ENCODE data around the gene TBCK. TPM values are rescaled to one million over a fixed set of nuclear protein-coding genes. Genes with fewer than 3 reads are reported as not detected.

The TBCK gene
- polyA plus RNA-seq, 1 donor (not counting 4 experiments of a cell fraction or from before 2014, with no cell fraction given) = 19.3 TPM

DNA sequence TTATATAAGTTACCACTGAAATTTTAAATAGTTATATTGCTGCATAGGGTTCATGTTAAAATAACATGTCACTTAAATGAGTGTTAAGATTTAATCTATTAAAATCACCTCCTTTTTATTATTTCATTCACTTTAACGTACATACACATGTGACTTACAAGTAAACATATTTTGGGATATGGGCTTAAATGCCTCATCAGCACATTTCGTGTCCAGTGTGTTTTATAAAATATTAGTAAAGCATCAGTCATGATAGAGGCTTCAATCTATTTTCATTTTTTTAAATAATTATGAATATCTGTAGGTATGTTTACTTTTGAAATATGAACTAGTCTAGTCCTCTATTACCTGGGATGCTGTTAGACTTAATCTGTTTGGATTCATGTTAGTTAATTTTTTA, 277.1 kb downstream of the TBCK start:
- Histone ChIP-seq H3K9ac (ENCODE audit: control insufficient read depth, extremely low read depth, insufficient read depth, low read length) (no peak overlapping the region), H3K9me3 (ENCODE audit: control insufficient read depth, low read depth, low read length) (no peaks in the 10 kb centered on the region), H3K79me2 (ENCODE audit: control insufficient read depth, insufficient read depth, low read length) (no peaks in the 10 kb centered on the region), H2AFZ (ENCODE audit: control insufficient read depth, low read length) (no peak overlapping the region), H4K20me1 (ENCODE audit: control insufficient read depth, extremely low read depth, insufficient read depth, low read length) (no peaks in the 10 kb centered on the region), H3K27ac (ENCODE audit: control insufficient read depth, insufficient read depth, low read length) (no peak overlapping the region), H3K36me3 (ENCODE audit: control insufficient read depth in 2 of 2, extremely low read depth in 1 of 2, insufficient read depth in 2 of 2, low read length in 2 of 2) (no peaks in the 10 kb centered on the region), H3K4me3 (ENCODE audit: control insufficient read depth in 2 of 3, extremely low read depth in 1 of 3, insufficient read depth in 2 of 3, low read depth in 1 of 3, low read length in 3 of 3) (no peak overlapping the region), H3K4me1 (ENCODE audit: control insufficient read depth, extremely low read depth, insufficient read depth, low read length) (peaks cover 4% of the 10 kb centered on the region), H3K4me2 (ENCODE audit: control insufficient read depth, extremely low read depth, insufficient read depth, low read depth, low read length) (no peak overlapping the region), H3K27me3 (ENCODE audit: control insufficient read depth, extremely low read depth, insufficient read depth, low read length) (no peaks in the 10 kb centered on the region), H3K9me1 (ENCODE audit: control insufficient read depth, extremely low read depth, insufficient read depth, low read length) (no peaks in the 10 kb centered on the region)
- DNase-seq (ENCODE audit: low read depth, low spot score) = no peak
- dilution Hi-C loops (cut with MboI; ENCODE audit: extremely low pct_ligation_motif_present, low sequenced_read_pairs) = no loop called here
- FAIRE-seq = no peak
- TF ChIP-seq EZH2 (IDR thresholded peaks at IDR 0.05; ENCODE audit: low read length) (no peak), CTCF (optimal IDR thresholded peaks at IDR 0.05 in 1 of 3, IDR thresholded peaks at IDR 0.05 in 1 of 3, conservative IDR thresholded peaks at IDR 0.05 in 1 of 3; ENCODE audit: extremely low read depth in 1 of 3, insufficient read depth in 2 of 3, low read length in 3 of 3) (no peak)

GRCh38 chr4:106038012-106038411, 278.0 kb downstream of the TBCK start:
- Histone ChIP-seq H3K9me3 (ENCODE audit: control insufficient read depth, low read depth, low read length) (no peaks in the 10 kb centered on the region), H4K20me1 (ENCODE audit: control insufficient read depth, extremely low read depth, insufficient read depth, low read length) (no peaks in the 10 kb centered on the region), H3K27ac (ENCODE audit: control insufficient read depth, insufficient read depth, low read length) (no peak overlapping the region), H3K79me2 (ENCODE audit: control insufficient read depth, insufficient read depth, low read length) (no peaks in the 10 kb centered on the region), H3K36me3 (ENCODE audit: control insufficient read depth in 2 of 2, extremely low read depth in 1 of 2, insufficient read depth in 2 of 2, low read length in 2 of 2) (no peaks in the 10 kb centered on the region), H3K27me3 (ENCODE audit: control insufficient read depth, extremely low read depth, insufficient read depth, low read length) (no peaks in the 10 kb centered on the region), H3K4me3 (ENCODE audit: control insufficient read depth in 2 of 3, extremely low read depth in 1 of 3, insufficient read depth in 2 of 3, low read depth in 1 of 3, low read length in 3 of 3) (no peak overlapping the region), H2AFZ (ENCODE audit: control insufficient read depth, low read length) (no peak overlapping the region), H3K9me1 (ENCODE audit: control insufficient read depth, extremely low read depth, insufficient read depth, low read length) (no peaks in the 10 kb centered on the region), H3K9ac (ENCODE audit: control insufficient read depth, extremely low read depth, insufficient read depth, low read length) (no peak overlapping the region), H3K4me1 (ENCODE audit: control insufficient read depth, extremely low read depth, insufficient read depth, low read length) (peaks cover 10% of the 10 kb centered on the region), H3K4me2 (ENCODE audit: control insufficient read depth, extremely low read depth, insufficient read depth, low read depth, low read length) (no peak overlapping the region)
- FAIRE-seq (no peak), DNase-seq (ENCODE audit: low read depth, low spot score) (no peak)
- TF ChIP-seq EZH2 (IDR thresholded peaks at IDR 0.05; ENCODE audit: low read length) (no peak), CTCF (optimal IDR thresholded peaks at IDR 0.05 in 1 of 3, IDR thresholded peaks at IDR 0.05 in 1 of 3, conservative IDR thresholded peaks at IDR 0.05 in 1 of 3; ENCODE audit: extremely low read depth in 1 of 3, insufficient read depth in 2 of 3, low read length in 3 of 3) (no peak)
- dilution Hi-C loops (cut with MboI; ENCODE audit: extremely low pct_ligation_motif_present, low sequenced_read_pairs) = no loop called here
